ENCODE results near the gene LYRM2.

DNA sequence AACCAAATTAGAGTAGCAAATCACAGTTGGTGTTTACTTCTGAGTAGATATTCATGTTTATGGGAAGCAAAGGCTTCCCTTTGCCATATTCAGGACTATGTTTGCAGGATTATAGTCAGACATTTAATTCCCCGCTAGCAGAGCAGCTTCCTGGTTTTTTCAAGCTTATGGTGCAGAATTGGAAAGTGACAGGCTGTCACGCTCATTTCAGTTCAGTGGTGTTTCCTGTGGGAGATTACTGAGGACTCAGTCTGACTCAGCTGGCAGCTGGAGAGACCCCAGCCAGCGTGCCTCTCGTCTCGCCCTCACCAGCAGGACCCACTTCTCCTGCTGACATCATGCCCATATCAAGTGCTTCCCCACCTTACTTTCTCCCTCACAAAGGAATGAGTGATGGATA is 85.1 kb downstream of the LYRM2 start:
- no peak for TF ChIP-seq EP300 (IDR thresholded peaks at IDR 0.05)
- TF ChIP-seq CTCF (IDR thresholded peaks at IDR 0.05): no peak
- TF ChIP-seq POLR2AphosphoS5 (IDR thresholded peaks at IDR 0.05): no peak
- no peak for TF ChIP-seq POLR2A (IDR thresholded peaks at IDR 0.05)
